HepG2 (cell line): ENCODE data around the gene BMPR2. TPM values are rescaled to one million over a fixed set of nuclear protein-coding genes. Genes with fewer than 3 reads are reported as not detected.
A peak's percentile ranks its signal among the peaks of the same experiment; 100 is the strongest.

ENCODE experiments used
- DPF2 ChIP-seq: sonication (generic); formaldehyde crosslinking; IDR thresholded peaks from 2 replicates; pipeline ENCODE4 v1.4.0; 2020; ENCODE audit warnings: mild to moderate bottlenecking, low read depth, missing genetic modification reagents, borderline replicate concordance
- FOXC1 ChIP-seq: sonication (generic); formaldehyde crosslinking; IDR thresholded peaks from 2 replicates; pipeline ENCODE4 v1.8.0; 2022; ENCODE audit warnings: mild to moderate bottlenecking, missing genetic modification reagents, borderline replicate concordance
- GPN1 ChIP-seq: sonication (generic); formaldehyde crosslinking; IDR thresholded peaks from 2 replicates; pipeline ENCODE4 v1.5.1; 2020; ENCODE audit warnings: missing genetic modification reagents, borderline replicate concordance
- HNF4A ChIP-seq: sonication (generic); formaldehyde crosslinking; IDR thresholded peaks from 2 replicates; pipeline ENCODE4 v1.4.0; 2020; ENCODE audit warnings: missing genetic modification reagents
- JARID2 ChIP-seq: sonication (generic); formaldehyde crosslinking; IDR thresholded peaks from 2 replicates; pipeline ENCODE4 v1.8.1; 2023; ENCODE audit warnings: missing genetic modification reagents, inconsistent platforms; ENCODE audit not compliant: insufficient replicate concordance
- PAF1 ChIP-seq: IDR thresholded peaks from 2 replicates; pipeline ENCODE4 v1.6.1; 2016; ENCODE audit warnings: missing genetic modification reagents, missing compliant biosample characterization
- RBM22 ChIP-seq: fragments of 200-400 bp; formaldehyde crosslinking; optimal IDR thresholded peaks from 2 replicates; pipeline ENCODE3; 2017; ENCODE audit warnings: mild to moderate bottlenecking, low read length, moderate library complexity
- SYNCRIP ChIP-seq: fragments of 200-400 bp; formaldehyde crosslinking; IDR thresholded peaks from 2 replicates; pipeline ENCODE4 v1.6.1; 2018; ENCODE audit warnings: mild to moderate bottlenecking, low read depth, low read length; ENCODE audit not compliant: insufficient read depth
- TSC22D2 ChIP-seq: sonication (generic); formaldehyde crosslinking; IDR thresholded peaks from 2 replicates; pipeline ENCODE4 v1.5.1; 2020; ENCODE audit warnings: missing genetic modification reagents, mild to moderate bottlenecking, borderline replicate concordance
- ZC3H13 ChIP-seq: sonication (generic); formaldehyde crosslinking; IDR thresholded peaks from 2 replicates; pipeline ENCODE4 v1.8.1; 2023; ENCODE audit warnings: mild to moderate bottlenecking, missing genetic modification reagents, moderate library complexity
- ZMAT3 ChIP-seq: sonication (generic); formaldehyde crosslinking; conservative IDR thresholded peaks from 2 replicates; pipeline ENCODE4 v1.7.0; 2021; ENCODE audit warnings: missing genetic modification reagents
- ZNF292 ChIP-seq: sonication (generic); formaldehyde crosslinking; IDR thresholded peaks from 2 replicates; pipeline ENCODE4 v1.8.1; 2022; ENCODE audit warnings: mild to moderate bottlenecking, low read depth, missing genetic modification reagents, borderline replicate concordance
- ZNF333 ChIP-seq: sonication (generic); formaldehyde crosslinking; IDR thresholded peaks from 2 replicates; pipeline ENCODE4 v1.4.0; 2020; ENCODE audit warnings: mild to moderate bottlenecking, missing genetic modification reagents, borderline replicate concordance
- ZNF674 ChIP-seq: sonication (generic); formaldehyde crosslinking; IDR thresholded peaks from 2 replicates; pipeline ENCODE4 v1.5.0; 2020; ENCODE audit warnings: low read depth, mild to moderate bottlenecking, missing genetic modification reagents
- ZNF709 ChIP-seq: sonication (generic); formaldehyde crosslinking; IDR thresholded peaks from 2 replicates; pipeline ENCODE4 v1.5.0; 2020; ENCODE audit warnings: mild to moderate bottlenecking, missing genetic modification reagents
- ZNF792 ChIP-seq: IDR thresholded peaks from 2 replicates; pipeline ENCODE4 v1.6.1; 2016
- polyA plus RNA-seq, 8 experiments: library from polyadenylated mRNA; depleted of rRNA in 3 of 8; stranded (reverse) in 7 of 8; unstranded in 1 of 8; fragments of >200 nt; fragmentation: Illumina TruSeq in 4 of 8; extraction: Trizol in 4 of 8; gene quantifications; 2 replicates each; pipeline versions ENCODE4 v1.2.1 to v1.2.3, GENCODE V29; 2011 to 2016; ENCODE audit warnings: low read depth in 4 of 8, missing spikeins in 1 of 8, mixed read lengths in 1 of 8; ENCODE audit not compliant: insufficient read depth in 1 of 8
- total RNA-seq, 5 experiments: library from RNA; depleted of rRNA; stranded (reverse); fragments of >200 nt; fragmentation: Illumina TruSeq; extraction: Trizol; gene quantifications; 2 replicates each; pipeline ENCODE4 v1.2.3, GENCODE V29; 2016; ENCODE audit warnings: low read depth in 1 of 5
- TF ChIP-seq, protein P1 (sequence below): sonication (generic); formaldehyde crosslinking; IDR thresholded peaks from 2 replicates; pipeline ENCODE4 v1.4.0; 2020; ENCODE audit warnings: missing genetic modification reagents, mild to moderate bottlenecking, borderline replicate concordance
- TF ChIP-seq, protein P2 (sequence below): sonication (generic); formaldehyde crosslinking; IDR thresholded peaks from 2 replicates; pipeline ENCODE4 v1.4.0; 2020; ENCODE audit warnings: low read depth, mild to moderate bottlenecking, missing genetic modification reagents
- TF ChIP-seq, protein P3 (sequence below): sonication (generic); formaldehyde crosslinking; IDR thresholded peaks from 2 replicates; pipeline ENCODE4 v1.9.0; 2021; ENCODE audit warnings: mild to moderate bottlenecking, missing genetic modification reagents

The BMPR2 gene
- total and polyA plus RNA-seq, 2 of the 13 experiments (the other 11 are each of a cell fraction or from before 2014, with no cell fraction given): 5.5 to 10.3 TPM

DNA sequence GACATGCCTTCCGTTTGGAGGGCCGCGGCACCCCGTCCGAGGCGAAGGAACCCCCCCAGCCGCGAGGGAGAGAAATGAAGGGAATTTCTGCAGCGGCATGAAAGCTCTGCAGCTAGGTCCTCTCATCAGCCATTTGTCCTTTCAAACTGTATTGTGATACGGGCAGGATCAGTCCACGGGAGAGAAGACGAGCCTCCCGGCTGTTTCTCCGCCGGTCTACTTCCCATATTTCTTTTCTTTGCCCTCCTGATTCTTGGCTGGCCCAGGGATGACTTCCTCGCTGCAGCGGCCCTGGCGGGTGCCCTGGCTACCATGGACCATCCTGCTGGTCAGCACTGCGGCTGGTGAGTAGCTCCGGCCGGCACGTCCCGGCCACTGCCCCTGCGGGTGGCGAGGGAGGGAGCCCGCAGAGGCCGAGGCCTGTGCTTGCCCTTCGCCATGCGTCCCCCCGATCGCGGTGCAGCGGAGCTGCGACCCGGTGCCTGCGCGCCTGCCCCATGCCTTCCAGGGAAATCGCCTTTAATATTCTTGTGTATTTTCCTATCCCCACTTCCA lies 1.2 kb downstream of the BMPR2 start (continued):
- TF ChIP-seq ZNF292 (CRISPR knock-in tag): peak; percentile 67; the same call in 1 of the 2 replicates
- TF ChIP-seq PAF1: no peak
- TF ChIP-seq ZNF709 (CRISPR knock-in tag): no peak; the same call in 1 of the 2 replicates
- TF ChIP-seq GPN1 (CRISPR knock-in tag): no peak
- TF ChIP-seq TSC22D2 (CRISPR knock-in tag): no peak
- no peak for TF ChIP-seq ZNF674 (CRISPR knock-in tag)
- TF ChIP-seq ZNF792 (CRISPR knock-in tag): peak; percentile 46; the same call in 1 of the 2 replicates
- no peak for TF ChIP-seq ZMAT3
- TF ChIP-seq, protein P1, sequence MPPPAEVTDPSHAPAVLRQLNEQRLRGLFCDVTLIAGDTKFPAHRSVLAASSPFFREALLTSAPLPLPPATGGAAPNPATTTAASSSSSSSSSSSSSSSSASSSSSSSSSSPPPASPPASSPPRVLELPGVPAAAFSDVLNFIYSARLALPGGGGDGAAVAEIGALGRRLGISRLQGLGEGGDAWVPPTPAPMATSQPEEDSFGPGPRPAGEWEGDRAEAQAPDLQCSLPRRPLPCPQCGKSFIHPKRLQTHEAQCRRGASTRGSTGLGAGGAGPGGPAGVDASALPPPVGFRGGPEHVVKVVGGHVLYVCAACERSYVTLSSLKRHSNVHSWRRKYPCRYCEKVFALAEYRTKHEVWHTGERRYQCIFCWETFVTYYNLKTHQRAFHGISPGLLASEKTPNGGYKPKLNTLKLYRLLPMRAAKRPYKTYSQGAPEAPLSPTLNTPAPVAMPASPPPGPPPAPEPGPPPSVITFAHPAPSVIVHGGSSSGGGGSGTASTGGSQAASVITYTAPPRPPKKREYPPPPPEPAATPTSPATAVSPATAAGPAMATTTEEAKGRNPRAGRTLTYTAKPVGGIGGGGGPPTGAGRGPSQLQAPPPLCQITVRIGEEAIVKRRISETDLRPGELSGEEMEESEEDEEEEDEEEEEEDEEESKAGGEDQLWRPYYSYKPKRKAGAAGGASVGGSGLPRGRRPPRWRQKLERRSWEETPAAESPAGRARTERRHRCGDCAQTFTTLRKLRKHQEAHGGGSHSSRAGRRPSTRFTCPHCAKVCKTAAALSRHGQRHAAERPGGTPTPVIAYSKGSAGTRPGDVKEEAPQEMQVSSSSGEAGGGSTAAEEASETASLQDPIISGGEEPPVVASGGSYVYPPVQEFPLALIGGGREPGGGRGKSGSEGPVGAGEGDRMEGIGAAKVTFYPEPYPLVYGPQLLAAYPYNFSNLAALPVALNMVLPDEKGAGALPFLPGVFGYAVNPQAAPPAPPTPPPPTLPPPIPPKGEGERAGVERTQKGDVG (CRISPR knock-in tag): 0 out of 2 replicates have a peak, but pooled peaks have one; percentile 42
- no peak for TF ChIP-seq JARID2 (CRISPR knock-in tag)
- no peak for TF ChIP-seq DPF2 (CRISPR knock-in tag)
- TF ChIP-seq, protein P2, sequence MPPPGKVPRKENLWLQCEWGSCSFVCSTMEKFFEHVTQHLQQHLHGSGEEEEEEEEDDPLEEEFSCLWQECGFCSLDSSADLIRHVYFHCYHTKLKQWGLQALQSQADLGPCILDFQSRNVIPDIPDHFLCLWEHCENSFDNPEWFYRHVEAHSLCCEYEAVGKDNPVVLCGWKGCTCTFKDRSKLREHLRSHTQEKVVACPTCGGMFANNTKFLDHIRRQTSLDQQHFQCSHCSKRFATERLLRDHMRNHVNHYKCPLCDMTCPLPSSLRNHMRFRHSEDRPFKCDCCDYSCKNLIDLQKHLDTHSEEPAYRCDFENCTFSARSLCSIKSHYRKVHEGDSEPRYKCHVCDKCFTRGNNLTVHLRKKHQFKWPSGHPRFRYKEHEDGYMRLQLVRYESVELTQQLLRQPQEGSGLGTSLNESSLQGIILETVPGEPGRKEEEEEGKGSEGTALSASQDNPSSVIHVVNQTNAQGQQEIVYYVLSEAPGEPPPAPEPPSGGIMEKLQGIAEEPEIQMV (CRISPR knock-in tag): no peak
- TF ChIP-seq, protein P3, sequence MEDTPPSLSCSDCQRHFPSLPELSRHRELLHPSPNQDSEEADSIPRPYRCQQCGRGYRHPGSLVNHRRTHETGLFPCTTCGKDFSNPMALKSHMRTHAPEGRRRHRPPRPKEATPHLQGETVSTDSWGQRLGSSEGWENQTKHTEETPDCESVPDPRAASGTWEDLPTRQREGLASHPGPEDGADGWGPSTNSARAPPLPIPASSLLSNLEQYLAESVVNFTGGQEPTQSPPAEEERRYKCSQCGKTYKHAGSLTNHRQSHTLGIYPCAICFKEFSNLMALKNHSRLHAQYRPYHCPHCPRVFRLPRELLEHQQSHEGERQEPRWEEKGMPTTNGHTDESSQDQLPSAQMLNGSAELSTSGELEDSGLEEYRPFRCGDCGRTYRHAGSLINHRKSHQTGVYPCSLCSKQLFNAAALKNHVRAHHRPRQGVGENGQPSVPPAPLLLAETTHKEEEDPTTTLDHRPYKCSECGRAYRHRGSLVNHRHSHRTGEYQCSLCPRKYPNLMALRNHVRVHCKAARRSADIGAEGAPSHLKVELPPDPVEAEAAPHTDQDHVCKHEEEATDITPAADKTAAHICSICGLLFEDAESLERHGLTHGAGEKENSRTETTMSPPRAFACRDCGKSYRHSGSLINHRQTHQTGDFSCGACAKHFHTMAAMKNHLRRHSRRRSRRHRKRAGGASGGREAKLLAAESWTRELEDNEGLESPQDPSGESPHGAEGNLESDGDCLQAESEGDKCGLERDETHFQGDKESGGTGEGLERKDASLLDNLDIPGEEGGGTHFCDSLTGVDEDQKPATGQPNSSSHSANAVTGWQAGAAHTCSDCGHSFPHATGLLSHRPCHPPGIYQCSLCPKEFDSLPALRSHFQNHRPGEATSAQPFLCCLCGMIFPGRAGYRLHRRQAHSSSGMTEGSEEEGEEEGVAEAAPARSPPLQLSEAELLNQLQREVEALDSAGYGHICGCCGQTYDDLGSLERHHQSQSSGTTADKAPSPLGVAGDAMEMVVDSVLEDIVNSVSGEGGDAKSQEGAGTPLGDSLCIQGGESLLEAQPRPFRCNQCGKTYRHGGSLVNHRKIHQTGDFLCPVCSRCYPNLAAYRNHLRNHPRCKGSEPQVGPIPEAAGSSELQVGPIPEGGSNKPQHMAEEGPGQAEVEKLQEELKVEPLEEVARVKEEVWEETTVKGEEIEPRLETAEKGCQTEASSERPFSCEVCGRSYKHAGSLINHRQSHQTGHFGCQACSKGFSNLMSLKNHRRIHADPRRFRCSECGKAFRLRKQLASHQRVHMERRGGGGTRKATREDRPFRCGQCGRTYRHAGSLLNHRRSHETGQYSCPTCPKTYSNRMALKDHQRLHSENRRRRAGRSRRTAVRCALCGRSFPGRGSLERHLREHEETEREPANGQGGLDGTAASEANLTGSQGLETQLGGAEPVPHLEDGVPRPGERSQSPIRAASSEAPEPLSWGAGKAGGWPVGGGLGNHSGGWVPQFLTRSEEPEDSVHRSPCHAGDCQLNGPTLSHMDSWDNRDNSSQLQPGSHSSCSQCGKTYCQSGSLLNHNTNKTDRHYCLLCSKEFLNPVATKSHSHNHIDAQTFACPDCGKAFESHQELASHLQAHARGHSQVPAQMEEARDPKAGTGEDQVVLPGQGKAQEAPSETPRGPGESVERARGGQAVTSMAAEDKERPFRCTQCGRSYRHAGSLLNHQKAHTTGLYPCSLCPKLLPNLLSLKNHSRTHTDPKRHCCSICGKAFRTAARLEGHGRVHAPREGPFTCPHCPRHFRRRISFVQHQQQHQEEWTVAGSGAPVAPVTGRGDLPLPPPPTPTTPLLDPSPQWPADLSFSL: no peak
- peak; percentile 92 for TF ChIP-seq ZNF333 (CRISPR knock-in tag)
- no peak for TF ChIP-seq SYNCRIP
- TF ChIP-seq ZC3H13 (CRISPR knock-in tag): peak; percentile 29; the same call in 1 of the 2 replicates
- TF ChIP-seq FOXC1 (CRISPR knock-in tag): no peak
- TF ChIP-seq RBM22: no peak
- TF ChIP-seq HNF4A (CRISPR knock-in tag): no peak
